Measurements from ENCODE around the gene EML1. TPM values are rescaled to one million over a fixed set of nuclear protein-coding genes. Genes with fewer than 3 reads are reported as not detected.

EML1 gene
- total and polyA plus RNA-seq, 10 donors: 1.8 to 15.5 (median 6.0) TPM

DNA sequence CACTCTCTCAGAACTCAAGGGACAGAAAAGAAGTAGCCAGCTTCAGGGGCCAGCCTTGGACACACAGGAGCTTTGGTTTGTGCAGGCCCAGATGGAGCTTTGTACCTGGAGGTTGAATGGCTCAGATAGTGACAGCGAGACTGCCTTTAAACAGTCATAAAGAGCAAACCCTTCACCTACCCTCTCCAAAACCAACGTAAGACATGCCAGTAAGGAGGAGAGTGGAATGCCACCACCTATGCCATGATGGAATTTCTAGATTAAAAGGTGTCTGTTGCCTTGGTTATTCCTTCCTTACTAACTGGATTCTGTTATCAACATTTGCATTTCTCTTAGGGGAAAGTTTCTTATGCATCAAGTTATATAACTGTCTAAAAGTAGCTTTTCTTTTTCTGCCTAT, 98.1 kb downstream of the EML1 start:
- TF ChIP-seq, protein P1, sequence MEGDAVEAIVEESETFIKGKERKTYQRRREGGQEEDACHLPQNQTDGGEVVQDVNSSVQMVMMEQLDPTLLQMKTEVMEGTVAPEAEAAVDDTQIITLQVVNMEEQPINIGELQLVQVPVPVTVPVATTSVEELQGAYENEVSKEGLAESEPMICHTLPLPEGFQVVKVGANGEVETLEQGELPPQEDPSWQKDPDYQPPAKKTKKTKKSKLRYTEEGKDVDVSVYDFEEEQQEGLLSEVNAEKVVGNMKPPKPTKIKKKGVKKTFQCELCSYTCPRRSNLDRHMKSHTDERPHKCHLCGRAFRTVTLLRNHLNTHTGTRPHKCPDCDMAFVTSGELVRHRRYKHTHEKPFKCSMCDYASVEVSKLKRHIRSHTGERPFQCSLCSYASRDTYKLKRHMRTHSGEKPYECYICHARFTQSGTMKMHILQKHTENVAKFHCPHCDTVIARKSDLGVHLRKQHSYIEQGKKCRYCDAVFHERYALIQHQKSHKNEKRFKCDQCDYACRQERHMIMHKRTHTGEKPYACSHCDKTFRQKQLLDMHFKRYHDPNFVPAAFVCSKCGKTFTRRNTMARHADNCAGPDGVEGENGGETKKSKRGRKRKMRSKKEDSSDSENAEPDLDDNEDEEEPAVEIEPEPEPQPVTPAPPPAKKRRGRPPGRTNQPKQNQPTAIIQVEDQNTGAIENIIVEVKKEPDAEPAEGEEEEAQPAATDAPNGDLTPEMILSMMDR (IDR thresholded peaks at IDR 0.05 in 8 of 11, conservative IDR thresholded peaks at IDR 0.05 in 3 of 11): no peak
- TF ChIP-seq POLR2A (IDR thresholded peaks at IDR 0.05) (no peak), POLR2AphosphoS5 (IDR thresholded peaks at IDR 0.05) (no peak)
- no peak for DNase-seq
- no peaks in the 10 kb centered on the region for H3K9me3 ChIP-seq
- no peak overlapping the region for H3K4me3 ChIP-seq
- intact Hi-C loops (cut with DNase I; ENCODE audit: low total_unique reads): no loop called here
- H3K27ac ChIP-seq: no peak overlapping the region
- 81 to 89% (median 87%) methylated on average over 2 of the region's 2 CpGs for WGBS, 5 donors
- H3K36me3 ChIP-seq: no peaks in the 10 kb centered on the region
- peaks cover 0 to 7% (median 0%) of the 10 kb centered on the region in 7 donors for H3K27me3 ChIP-seq (replicated peaks in 1 of 7)
- no peaks in the 10 kb centered on the region for H3K4me1 ChIP-seq

DNA sequence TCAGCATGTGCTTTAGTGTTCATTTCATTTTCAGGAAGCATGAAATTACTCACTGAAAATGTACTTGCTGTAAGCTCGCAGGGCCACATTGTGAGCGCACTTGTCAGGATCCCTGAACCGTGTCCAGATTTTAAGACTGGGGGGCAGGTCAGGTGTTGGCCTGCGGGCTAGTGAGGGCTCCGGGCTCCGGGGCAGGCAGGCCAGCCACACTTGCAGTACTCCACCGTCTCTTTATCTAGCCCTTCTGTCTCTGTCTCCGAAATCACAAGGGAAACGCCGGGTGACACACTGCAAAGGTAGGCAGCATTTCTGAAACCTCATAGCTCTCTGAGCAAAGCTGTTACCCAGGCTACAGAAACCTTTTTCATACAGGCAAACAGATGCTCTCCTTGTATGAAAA, 98.7 kb downstream of the EML1 start:
- Histone ChIP-seq H3K36me3 (no peaks in the 10 kb centered on the region), H3K4me1 (no peaks in the 10 kb centered on the region), H3K9me3 (no peaks in the 10 kb centered on the region), H3K27ac (no peak overlapping the region), H3K27me3 (replicated peaks in 1 of 7) (peaks cover 0 to 7% (median 0%) of the 10 kb centered on the region in 7 donors), H3K4me3 (no peak overlapping the region)
- DNase-seq: no peak
- WGBS, 5 donors: 81 to 93% (median 86%) methylated on average over 10 of the region's 10 CpGs
- intact Hi-C loops (cut with DNase I; ENCODE audit: low total_unique reads): no loop called here
- no peak for TF ChIP-seq POLR2A (IDR thresholded peaks at IDR 0.05)
- TF ChIP-seq, protein P1 (IDR thresholded peaks at IDR 0.05 in 8 of 11, conservative IDR thresholded peaks at IDR 0.05 in 3 of 11): no peak
- TF ChIP-seq POLR2AphosphoS5 (IDR thresholded peaks at IDR 0.05): no peak

DNA sequence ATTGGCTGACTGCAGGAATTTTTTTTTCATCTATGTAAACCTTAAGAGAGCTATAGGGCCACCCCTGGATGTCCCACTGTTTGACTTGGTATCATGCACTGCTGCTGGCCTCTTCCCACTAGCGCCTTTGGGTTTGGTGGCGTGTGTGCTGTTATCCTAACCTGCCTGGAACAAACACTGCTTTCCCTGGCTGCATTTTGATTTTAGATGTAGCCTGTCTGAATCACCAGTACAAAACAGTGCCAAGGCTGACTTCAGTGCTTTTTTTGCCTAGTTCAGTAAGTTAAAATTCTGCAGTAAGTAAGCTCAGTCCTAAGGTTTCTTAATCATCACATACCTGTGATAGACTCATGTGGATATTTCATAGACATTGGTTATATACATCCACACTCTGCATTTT, 99.2 kb downstream of the EML1 start:
- intact Hi-C loops (cut with DNase I; ENCODE audit: low total_unique reads): no loop called here
- WGBS, 5 donors: 73 to 98% (median 90%) methylated on average over 2 of the region's 2 CpGs
- peaks cover 0 to 7% (median 0%) of the 10 kb centered on the region in 7 donors for H3K27me3 ChIP-seq (replicated peaks in 1 of 7)
- no peak for TF ChIP-seq POLR2AphosphoS5 (IDR thresholded peaks at IDR 0.05)
- TF ChIP-seq, protein P1 (IDR thresholded peaks at IDR 0.05 in 8 of 11, conservative IDR thresholded peaks at IDR 0.05 in 3 of 11): no peak
- no peak for TF ChIP-seq POLR2A (IDR thresholded peaks at IDR 0.05)
- H3K36me3 ChIP-seq: no peaks in the 10 kb centered on the region
- H3K4me1 ChIP-seq: no peaks in the 10 kb centered on the region
- H3K9me3 ChIP-seq: no peaks in the 10 kb centered on the region
- no peak overlapping the region for H3K4me3 ChIP-seq
- no peak overlapping the region for H3K27ac ChIP-seq
- no peak for DNase-seq

DNA sequence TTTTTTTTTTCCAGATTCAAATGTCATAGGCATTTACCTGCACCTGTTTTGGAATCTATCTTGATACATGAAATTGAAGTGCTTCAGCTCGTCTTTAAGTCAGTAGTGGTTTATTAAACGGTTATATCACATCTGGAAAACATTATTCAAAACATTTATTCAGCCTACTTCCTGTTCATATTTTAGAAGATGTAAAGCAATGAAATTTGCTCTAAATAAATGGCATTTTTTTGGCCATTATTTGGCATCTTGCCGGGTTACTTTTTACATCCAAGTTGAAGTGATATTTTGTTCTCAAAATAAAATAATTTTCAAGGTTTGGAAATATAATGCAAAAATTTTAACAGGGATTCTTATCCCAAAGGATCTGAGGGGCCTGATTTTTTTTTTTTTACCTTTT, 103.1 kb downstream of the EML1 start:
- Histone ChIP-seq H3K4me3 (no peak overlapping the region), H3K9me3 (no peaks in the 10 kb centered on the region), H3K27me3 (replicated peaks in 1 of 7) (peaks cover 0 to 4% (median 0%) of the 10 kb centered on the region in 7 donors), H3K27ac (no peak overlapping the region), H3K4me1 (no peaks in the 10 kb centered on the region), H3K36me3 (peaks cover 0 to 5% (median 0%) of the 10 kb centered on the region in 6 donors)
- TF ChIP-seq POLR2A (IDR thresholded peaks at IDR 0.05): no peak
- WGBS, 5 donors: 44 to 77% (median 57%) methylated on average over 3 of the region's 3 CpGs
- DNase-seq: no peak
- intact Hi-C loops (cut with DNase I; ENCODE audit: low total_unique reads): no loop called here

All from spleen (tissue), 11 donors.